Sigmoid colon (tissue), 7 donors: ENCODE results near the gene CTNNB1. TPM values are rescaled to one million over a fixed set of nuclear protein-coding genes. Genes with fewer than 3 reads are reported as not detected.
A peak's percentile ranks its signal among the peaks of the same experiment; 100 is the strongest.

Experiments used
- DNase-seq: peaks from one replicate; pipeline ENCODE4 v3.0.0-alpha.2; 2019
- H3K27ac ChIP-seq, 4 donors: fragments of 200-600 bp; sonication (generic); one replicate each; pipeline ENCODE4 v1.5.1; 2016 to 2019; ENCODE audit warnings: mild to moderate bottlenecking in 1 of 4
- H3K27me3 ChIP-seq, 3 donors: fragments of 200-600 bp; sonication (generic); one replicate each; pipeline ENCODE4 v1.5.1; 2019; ENCODE audit warnings: mild to moderate bottlenecking in 1 of 3
- H3K36me3 ChIP-seq, 4 donors: fragments of 200-600 bp; sonication (generic); one replicate each; pipeline ENCODE4 v1.5.1; 2016 to 2019
- H3K4me1 ChIP-seq, 4 donors: fragments of 200-600 bp; sonication (generic); one replicate each; pipeline ENCODE4 v1.5.1; 2017 to 2019
- H3K4me3 ChIP-seq, 4 donors: fragments of 200-600 bp; sonication (generic); one replicate each; pipeline ENCODE4 v1.5.1; 2017 to 2019; ENCODE audit warnings: mild to moderate bottlenecking in 2 of 4, moderate library complexity in 1 of 4
- H3K9me3 ChIP-seq, 4 donors: fragments of 200-600 bp in 3 of 4; sonication (generic) in 3 of 4; one replicate each; pipeline versions ENCODE4 v1.5.1 to v1.6.1; 2013 to 2019
- EP300 ChIP-seq, 4 donors: sonication (generic); formaldehyde crosslinking; IDR thresholded peaks; one replicate each; pipeline ENCODE4 v1.6.1; 2017; ENCODE audit warnings: antibody characterized with exemption in 4 of 4
- POLR2A ChIP-seq, 2 donors: fragments of 450-650 bp; IDR thresholded peaks; one replicate each; pipeline ENCODE4 v1.6.1; 2016; ENCODE audit warnings: antibody characterized with exemption in 2 of 2, mild to moderate bottlenecking in 2 of 2, moderate library complexity in 2 of 2
- POLR2AphosphoS5 ChIP-seq, 4 donors: sonication (generic); formaldehyde crosslinking; IDR thresholded peaks; one replicate each; pipeline ENCODE4 v1.6.1; 2017; ENCODE audit warnings: antibody characterized with exemption in 4 of 4
- WGBS, 2 donors: extraction: QIAGEN DNeasy Blood & Tissue Kit; methylation state at CpG; one replicate each; pipeline ENCODE4 v1.1.7; 2013; 5-methylcytosine and 5-hydroxymethylcytosine counted together
- intact Hi-C: fragments of 100-400 bp; cut with DNase I; formaldehyde crosslinking; loops from one replicate; pipeline ENCODE4 v1.15.1; 2023
- polyA plus RNA-seq, 3 donors: library from polyadenylated mRNA; stranded (reverse); fragments of 200-250 nt; gene quantifications; one replicate each; pipeline ENCODE4 v1.2.3, GENCODE V29; 2013
- total RNA-seq, 4 donors: library from RNA; depleted of rRNA; stranded (reverse); fragments of >200 nt; gene quantifications; one replicate each; pipeline ENCODE4 v1.1.0, GENCODE V29; 2016
- TF ChIP-seq, protein P1 (sequence below), 4 experiments: fragments of 450-650 bp in 3 of 4; fragments of 200-600 bp in 1 of 4; IDR thresholded peaks; one replicate each; pipeline ENCODE4 v1.5.1; 2016 to 2019; ENCODE audit warnings: antibody characterized with exemption in 4 of 4, mild to moderate bottlenecking in 3 of 4, moderate library complexity in 2 of 4
- donor health status: healthy with polysubstance abuse.
- donor health status: Bipolar disorder and iron deficiency.
- donor health status: healthy.

Gene CTNNB1
- total RNA-seq (100 to 1,000 TPM; 362 to 495 (median 404) TPM), polyA plus RNA-seq (100 to 1,000 TPM; 189 to 585 (median 255) TPM)

DNA sequence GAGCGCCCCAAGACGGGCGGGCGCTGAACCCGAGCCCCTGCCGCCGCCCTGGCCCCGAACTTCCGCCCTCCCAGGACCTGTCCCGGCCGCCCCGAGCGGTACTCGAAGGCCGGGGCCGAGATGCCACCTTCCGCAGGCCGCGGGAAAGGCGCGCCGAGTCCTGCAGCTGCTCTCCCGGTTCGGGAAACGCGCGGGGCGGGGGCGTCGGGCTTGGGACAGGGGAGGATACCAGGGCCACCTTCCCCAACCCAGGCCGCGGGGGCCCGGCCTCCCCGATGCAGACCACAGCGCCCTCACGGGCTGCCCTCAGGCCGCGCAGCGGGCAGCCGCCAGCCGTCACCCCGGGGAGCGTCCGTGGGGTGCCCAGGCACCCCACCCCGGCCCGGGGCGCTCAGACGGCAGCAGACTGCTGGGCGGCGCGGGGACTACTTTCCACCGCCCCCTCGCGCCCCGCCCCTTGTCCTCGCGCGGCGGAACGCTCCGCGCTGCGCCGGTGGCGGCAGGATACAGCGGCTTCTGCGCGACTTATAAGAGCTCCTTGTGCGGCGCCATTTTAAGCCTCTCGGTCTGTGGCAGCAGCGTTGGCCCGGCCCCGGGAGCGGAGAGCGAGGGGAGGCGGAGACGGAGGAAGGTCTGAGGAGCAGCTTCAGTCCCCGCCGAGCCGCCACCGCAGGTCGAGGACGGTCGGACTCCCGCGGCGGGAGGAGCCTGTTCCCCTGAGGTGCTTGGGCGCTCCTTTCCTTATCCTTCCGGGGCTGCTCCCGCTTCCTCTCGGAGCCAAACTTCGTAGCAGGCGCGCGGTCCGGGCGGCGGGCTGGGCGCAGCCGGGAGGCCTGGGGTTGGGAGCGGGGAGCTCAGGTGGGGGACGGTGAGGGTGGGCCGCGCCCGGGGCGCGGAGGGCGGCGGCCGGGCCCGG, at the start of gene CTNNB1:
Gene CTNNB1, plus strand, starts transcription at position 556 of the 916 bp plus-strand sequence. CDS start 24,564 bp downstream, outside the sequence.
- DNase-seq = peak; percentile 96
- TF ChIP-seq POLR2A (IDR thresholded peaks at IDR 0.05) (peak; percentile 98), EP300 (IDR thresholded peaks at IDR 0.05) (no peak), POLR2AphosphoS5 (IDR thresholded peaks at IDR 0.05) (peak; percentile 99 to 100 (median 100))
- TF ChIP-seq, protein P1, sequence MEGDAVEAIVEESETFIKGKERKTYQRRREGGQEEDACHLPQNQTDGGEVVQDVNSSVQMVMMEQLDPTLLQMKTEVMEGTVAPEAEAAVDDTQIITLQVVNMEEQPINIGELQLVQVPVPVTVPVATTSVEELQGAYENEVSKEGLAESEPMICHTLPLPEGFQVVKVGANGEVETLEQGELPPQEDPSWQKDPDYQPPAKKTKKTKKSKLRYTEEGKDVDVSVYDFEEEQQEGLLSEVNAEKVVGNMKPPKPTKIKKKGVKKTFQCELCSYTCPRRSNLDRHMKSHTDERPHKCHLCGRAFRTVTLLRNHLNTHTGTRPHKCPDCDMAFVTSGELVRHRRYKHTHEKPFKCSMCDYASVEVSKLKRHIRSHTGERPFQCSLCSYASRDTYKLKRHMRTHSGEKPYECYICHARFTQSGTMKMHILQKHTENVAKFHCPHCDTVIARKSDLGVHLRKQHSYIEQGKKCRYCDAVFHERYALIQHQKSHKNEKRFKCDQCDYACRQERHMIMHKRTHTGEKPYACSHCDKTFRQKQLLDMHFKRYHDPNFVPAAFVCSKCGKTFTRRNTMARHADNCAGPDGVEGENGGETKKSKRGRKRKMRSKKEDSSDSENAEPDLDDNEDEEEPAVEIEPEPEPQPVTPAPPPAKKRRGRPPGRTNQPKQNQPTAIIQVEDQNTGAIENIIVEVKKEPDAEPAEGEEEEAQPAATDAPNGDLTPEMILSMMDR (IDR thresholded peaks at IDR 0.05) = peak in 1 of 4 experiments; percentile 9
- H3K27ac ChIP-seq = peak within 1 kb of the TSS; percentile 96 to 99 (median 98)
- peaks cover 2 to 43% (median 26%) of the 10 kb centered on the region in 4 donors for H3K4me1 ChIP-seq
- H3K4me3 ChIP-seq = peak within 1 kb of the TSS; percentile 70 to 97 (median 90)
- H3K27me3 ChIP-seq = no peaks in the 10 kb centered on the region
- H3K36me3 ChIP-seq = no peaks in the 10 kb centered on the region
- no peaks in the 10 kb centered on the region for H3K9me3 ChIP-seq
- 0 to 1% methylated on average over 112 of the region's 112 CpGs for WGBS, 2 donors
- intact Hi-C loops = loop anchor here (5.0 to 10.0 kb wide), 2 partner anchors 414 to 742 kb away; partner anchors contain the start of gene RPL14

DNA sequence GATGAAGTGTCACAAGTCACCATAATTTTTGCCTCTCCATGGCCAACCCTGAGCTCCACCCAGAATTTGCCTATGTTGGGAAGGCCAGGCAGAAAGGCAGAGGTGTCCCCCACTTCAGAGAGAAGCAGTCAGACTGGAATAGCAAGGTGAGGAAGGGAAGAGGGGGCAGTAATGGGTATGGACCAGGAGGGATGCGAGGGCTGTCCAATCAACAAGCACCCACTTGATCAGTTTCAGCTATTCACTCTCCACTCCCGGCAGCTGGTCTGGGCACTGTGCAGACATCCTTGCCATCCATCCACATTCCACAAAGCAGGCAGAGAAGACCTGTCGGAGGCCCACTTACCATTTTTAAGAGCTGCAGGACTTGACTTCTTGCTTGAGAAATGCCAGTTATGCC, 43.5 kb upstream of the CTNNB1 start:
- no peaks in the 10 kb centered on the region for H3K27me3 ChIP-seq
- no peaks in the 10 kb centered on the region for H3K9me3 ChIP-seq
- no peak for DNase-seq
- no peak overlapping the region for H3K4me3 ChIP-seq
- TF ChIP-seq, protein P1 (IDR thresholded peaks at IDR 0.05) = no peak
- no peak for TF ChIP-seq EP300 (IDR thresholded peaks at IDR 0.05)
- no peak for TF ChIP-seq POLR2AphosphoS5 (IDR thresholded peaks at IDR 0.05)
- no peak for TF ChIP-seq POLR2A (IDR thresholded peaks at IDR 0.05)
- WGBS, 2 donors = 93 to 97% methylated on average over 3 of the region's 3 CpGs
- H3K27ac ChIP-seq = no peak overlapping the region
- intact Hi-C loops = no loop called here
- H3K4me1 ChIP-seq = no peaks in the 10 kb centered on the region
- H3K36me3 ChIP-seq = no peaks in the 10 kb centered on the region

GRCh38 chr3:41158947-41159346, 40.4 kb upstream of the CTNNB1 start:
- intact Hi-C loops = no loop called here
- TF ChIP-seq EP300 (IDR thresholded peaks at IDR 0.05) (no peak), POLR2A (IDR thresholded peaks at IDR 0.05) (no peak), POLR2AphosphoS5 (IDR thresholded peaks at IDR 0.05) (no peak)
- TF ChIP-seq, protein P1 (IDR thresholded peaks at IDR 0.05) = no peak
- Histone ChIP-seq H3K27me3 (no peaks in the 10 kb centered on the region), H3K4me3 (no peak overlapping the region), H3K36me3 (no peaks in the 10 kb centered on the region), H3K4me1 (peaks cover 0 to 15% (median 8%) of the 10 kb centered on the region in 4 donors), H3K27ac (no peak overlapping the region), H3K9me3 (no peaks in the 10 kb centered on the region)
- WGBS, 2 donors = 11 to 79% methylated on average over 1 of the region's 1 CpG
- DNase-seq = no peak

- Histone ChIP-seq H3K4me1 (peaks cover 0 to 19% (median 8%) of the 10 kb centered on the region in 4 donors), H3K27ac (no peak overlapping the region), H3K36me3 (no peaks in the 10 kb centered on the region), H3K27me3 (no peaks in the 10 kb centered on the region), H3K4me3 (no peak overlapping the region), H3K9me3 (no peaks in the 10 kb centered on the region)
- TF ChIP-seq EP300 (IDR thresholded peaks at IDR 0.05) (no peak), POLR2A (IDR thresholded peaks at IDR 0.05) (peak in 1 of 2 donors; percentile 6), POLR2AphosphoS5 (IDR thresholded peaks at IDR 0.05) (no peak)
- TF ChIP-seq, protein P1 (IDR thresholded peaks at IDR 0.05) = no peak
- DNase-seq = no peak
- WGBS, 2 donors = 13 to 63% methylated on average over 3 of the region's 3 CpGs
- intact Hi-C loops = no loop called here
Observed at GRCh38 chr3:41159588-41160189, 39.6 kb upstream of the CTNNB1 start.
